Right atrium auricular region (tissue), 2 donors: ENCODE results near the gene TSR3. TPM values are rescaled to one million over a fixed set of nuclear protein-coding genes. Genes with fewer than 3 reads are reported as not detected.

Experiments used
- DNase-seq: peaks from one replicate; pipeline ENCODE4 v3.0.0-alpha.2; 2019; ENCODE audit warnings: low spot score
- H3K27ac ChIP-seq, 2 donors: fragments of 200-600 bp; sonication (generic); 1 replicate in 1 of 2; 2 replicates in 1 of 2; pipeline ENCODE4 v1.5.1; 2016 to 2019
- H3K27me3 ChIP-seq, 2 donors: fragments of 200-600 bp; sonication (generic); one replicate each; pipeline versions ENCODE4 v1.5.1 to v1.6.0; 2017 to 2019
- H3K36me3 ChIP-seq: fragments of 200-600 bp; sonication (generic); one replicate; pipeline ENCODE4 v1.5.1; 2016
- H3K4me1 ChIP-seq, 2 donors: fragments of 200-600 bp; sonication (generic); one replicate each; pipeline versions ENCODE4 v1.5.1 to v1.6.0; 2017 to 2019
- H3K4me3 ChIP-seq, 2 donors: fragments of 200-600 bp; sonication (generic); 1 replicate in 1 of 2; 2 replicates in 1 of 2; pipeline ENCODE4 v1.5.1; 2017 to 2019; ENCODE audit warnings: mild to moderate bottlenecking in 1 of 2, moderate library complexity in 1 of 2
- H3K9me3 ChIP-seq, 2 donors: fragments of 200-600 bp; sonication (generic); one replicate each; pipeline ENCODE4 v1.5.1; 2019
- CTCF ChIP-seq, 2 donors: fragments of 200-600 bp; sonication (generic); IDR thresholded peaks; one replicate each; pipeline ENCODE4 v1.5.1; 2019; ENCODE audit warnings: antibody characterized with exemption in 2 of 2
- total RNA-seq, 2 donors: library from RNA; depleted of rRNA; stranded (reverse); fragments of >200 nt; gene quantifications; one replicate each; pipeline ENCODE4 v1.1.0, GENCODE V29; 2016

The TSR3 gene
- total RNA-seq, 2 donors from 2014 or later, result 72.8 to 73.7 TPM

GRCh38 chr16:1366712-1367299 lies 15.1 kb upstream of the TSR3 start:
- peaks cover 55% of the 10 kb centered on the region for H3K36me3 ChIP-seq
- DNase-seq, result no peak
- TF ChIP-seq CTCF (IDR thresholded peaks at IDR 0.05), result no peak
- H3K9me3 ChIP-seq, result no peaks in the 10 kb centered on the region
- no peaks in the 10 kb centered on the region for H3K27me3 ChIP-seq
- no peaks in the 10 kb centered on the region for H3K4me1 ChIP-seq
- no peak overlapping the region for H3K4me3 ChIP-seq
- H3K27ac ChIP-seq, result no peak overlapping the region

- Histone ChIP-seq H3K36me3 (peaks cover 57% of the 10 kb centered on the region), H3K27ac (no peak overlapping the region), H3K27me3 (no peaks in the 10 kb centered on the region), H3K4me1 (no peaks in the 10 kb centered on the region), H3K4me3 (no peak overlapping the region), H3K9me3 (no peaks in the 10 kb centered on the region)
- DNase-seq, result no peak
- TF ChIP-seq CTCF (IDR thresholded peaks at IDR 0.05), result no peak
These were observed 14.5 kb upstream of the TSR3 start for GRCh38 chr16:1366060-1366711.

- Histone ChIP-seq H3K9me3 (no peaks in the 10 kb centered on the region), H3K4me3 (no peak overlapping the region), H3K27me3 (no peaks in the 10 kb centered on the region), H3K4me1 (no peaks in the 10 kb centered on the region), H3K36me3 (peaks cover 56% of the 10 kb centered on the region), H3K27ac (no peak overlapping the region)
- no peak for TF ChIP-seq CTCF (IDR thresholded peaks at IDR 0.05)
- no peak for DNase-seq
These were observed 12.8 kb upstream of the TSR3 start for GRCh38 chr16:1364510-1364909.

GRCh38 chr16:1363501-1364041 lies 11.9 kb upstream of the TSR3 start:
- Histone ChIP-seq H3K36me3 (peaks cover 54% of the 10 kb centered on the region), H3K27ac (no peak overlapping the region)
- no peak for DNase-seq

GRCh38 chr16:1362807-1363206 lies 11.1 kb upstream of the TSR3 start:
- Histone ChIP-seq H3K36me3 (peaks cover 54% of the 10 kb centered on the region), H3K27ac (no peak overlapping the region), H3K4me1 (no peaks in the 10 kb centered on the region), H3K27me3 (no peaks in the 10 kb centered on the region), H3K9me3 (no peaks in the 10 kb centered on the region), H3K4me3 (no peak overlapping the region)
- TF ChIP-seq CTCF (IDR thresholded peaks at IDR 0.05), result no peak
- DNase-seq, result no peak

More at GRCh38 chr16:1363501-1364041, 11.9 kb upstream of the TSR3 start:
- no peak overlapping the region for H3K4me3 ChIP-seq
- H3K4me1 ChIP-seq, result no peaks in the 10 kb centered on the region
- H3K9me3 ChIP-seq, result no peaks in the 10 kb centered on the region
- no peaks in the 10 kb centered on the region for H3K27me3 ChIP-seq
- TF ChIP-seq CTCF (IDR thresholded peaks at IDR 0.05), result peak; percentile 34 to 80
